MM.1S (cell line): Measurements from ENCODE around the gene DCAF15.

ENCODE experiments used
- CTCF ChIP-seq: fragments of 300-600 bp; sonication (generic); IDR thresholded peaks from 2 replicates; pipeline ENCODE4 v1.5.1; 2016; ENCODE audit warnings: antibody characterized with exemption, low read length, mixed read lengths
- EZH2 ChIP-seq: fragments of 300-600 bp; sonication (generic); optimal IDR thresholded peaks from 2 replicates; pipeline ENCODE3; 2017; ENCODE audit warnings: low read depth, mild to moderate bottlenecking, antibody characterized with exemption, low read length, mixed read lengths
- EZH2phosphoT487 ChIP-seq: fragments of 300-600 bp; sonication (generic); IDR thresholded peaks from 2 replicates; pipeline ENCODE4 v1.6.1; 2018; ENCODE audit warnings: antibody characterized with exemption, low read length

DNA sequence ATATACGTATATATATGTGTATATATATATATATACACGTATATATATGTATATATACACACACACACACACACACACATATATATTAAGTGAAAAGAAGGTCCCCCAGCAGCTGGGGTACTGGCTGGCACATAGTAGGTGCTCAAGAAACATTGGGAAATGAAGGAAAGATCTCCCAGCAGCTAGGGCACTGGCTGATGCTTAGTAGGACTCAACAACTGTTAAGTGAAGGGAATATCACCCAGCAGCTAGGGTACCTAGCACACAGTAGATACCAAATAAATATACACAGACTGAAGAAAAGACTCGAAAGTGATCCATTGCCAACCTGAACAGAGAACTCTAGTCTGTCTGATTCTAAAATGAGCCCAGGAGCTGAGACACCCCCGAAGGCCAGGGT lies 26.3 kb upstream of the DCAF15 start:
- TF ChIP-seq EZH2 (no peak), CTCF (no peak), EZH2phosphoT487 (no peak)
